Measurements from ENCODE around the gene PAX8. TPM values are rescaled to one million over a fixed set of nuclear protein-coding genes. Genes with fewer than 3 reads are reported as not detected.
A peak's percentile ranks its signal among the peaks of the same experiment; 100 is the strongest.

PAX8 gene
- total and polyA plus RNA-seq, 2 of the 13 experiments (the other 11 are each of a cell fraction or from before 2014, with no cell fraction given), result 1.5 to 8.8 TPM

GRCh38 chr2:113225263-113226259, 53.2 kb downstream of the PAX8 start (continued):
- TF ChIP-seq RXRA (CRISPR knock-in tag; IDR thresholded peaks at IDR 0.05) (0 out of 2 replicates have a peak, but pooled peaks have one; percentile 18), REL (CRISPR knock-in tag; conservative IDR thresholded peaks at IDR 0.05) (no peak)

- DNase-seq (ENCODE audit: low spot score), result no peak
- Histone ChIP-seq H3K79me2 (ENCODE audit: insufficient read depth, low read length) (no peaks in the 10 kb centered on the region), H3K9ac (ENCODE audit: insufficient read depth, low read depth, low read length) (no peak overlapping the region), H3K4me2 (ENCODE audit: low read depth, low read length) (no peak overlapping the region), H3K4me1 (ENCODE audit: insufficient read depth, low read length) (peaks cover 62% of the 10 kb centered on the region), H3K36me3 (replicated peaks in 1 of 2; ENCODE audit: control insufficient read depth in 1 of 2, insufficient read depth in 2 of 2, low read length in 2 of 2) (no peaks in the 10 kb centered on the region), H4K20me1 (ENCODE audit: insufficient read depth, low read length) (no peaks in the 10 kb centered on the region), H3K4me3 (replicated peaks in 1 of 3; ENCODE audit: insufficient read depth in 1 of 3, low read depth in 2 of 3, low read length in 3 of 3) (no peak overlapping the region), H3K27ac (ENCODE audit: extremely low read length, insufficient read depth, low read length) (no peak overlapping the region), H3K9me3 (ENCODE audit: low read length) (no peaks in the 10 kb centered on the region), H3K27me3 (ENCODE audit: control insufficient read depth in 1 of 2, insufficient read depth in 2 of 2, low read length in 2 of 2) (peaks cover 0 to 1% of the 10 kb centered on the region in 2 experiments; a peak in 1 of 5 replicates), H2AFZ (ENCODE audit: low read length) (no peak overlapping the region)
- CTCF ChIA-PET (ENCODE audit: low intra/inter-chr PET ratio, low total read pairs), result no interaction called here
- 56% methylated on average over 2 of the region's 2 CpGs for WGBS (ENCODE audit: low lambda C conversion rate)
- in situ Hi-C loops (cut with HindIII; ENCODE audit: extremely low pct_ligation_motif_present, low pct_unique_long_range_greater_than_20kb) (no loop called here), intact Hi-C loops (cut with micrococcal nuclease; ENCODE audit: unreplicated experiment) (no loop called here)
- POLR2A ChIA-PET, result interaction anchor here (1.1 kb wide), 1 partner anchor 9 kb away, joined by 3 read pairs; no protein-coding TSS in a partner anchor
- FAIRE-seq, result no peak
- no peak for ATAC-seq
- TF ChIP-seq ZNF543 (CRISPR knock-in tag; IDR thresholded peaks at IDR 0.05), result no peak
- no peak for TF ChIP-seq HBP1 (CRISPR knock-in tag; IDR thresholded peaks at IDR 0.05; ENCODE audit: low read depth)
- TF ChIP-seq TMF1 (CRISPR knock-in tag; IDR thresholded peaks at IDR 0.05; ENCODE audit: low read depth), result no peak
- no peak for TF ChIP-seq SRY (CRISPR knock-in tag; IDR thresholded peaks at IDR 0.05)
- TF ChIP-seq SNRNP70 (IDR thresholded peaks at IDR 0.05; ENCODE audit: low read depth, low read length), result no peak
- no peak for TF ChIP-seq SIN3B (IDR thresholded peaks at IDR 0.05; ENCODE audit: low read length)
- no peak for TF ChIP-seq ZNF431 (CRISPR knock-in tag; IDR thresholded peaks at IDR 0.05; ENCODE audit: borderline replicate concordance, low read depth)
- TF ChIP-seq NAIF1 (CRISPR knock-in tag; IDR thresholded peaks at IDR 0.05; ENCODE audit: borderline replicate concordance), result no peak
- no TSS peak for BruUV-seq (replicated peaks)
These were observed 54.0 kb downstream of the PAX8 start for GRCh38 chr2:113224647-113225236.
